Activated CD8-positive, alpha-beta T cell treated with anti-CD3 and anti-CD28 coated beads for 36 hours (primary cell): ENCODE measurements around the gene AHNAK2. TPM values are rescaled to one million over a fixed set of nuclear protein-coding genes. Genes with fewer than 3 reads are reported as not detected.
A peak's percentile ranks its signal among the peaks of the same experiment; 100 is the strongest.

ENCODE experiments used
- ATAC-seq: fragments of 200-7000 bp; cut with Tn5 transposase; one replicate; pipeline ENCODE4 v1.10.0; 2021; ENCODE audit warnings: mild to moderate bottlenecking, moderate library complexity
- CTCF ChIA-PET: fragments of 350-600 bp; sonication (Branson Sonifier 250); formaldehyde crosslinking; loops from one replicate; lab custom pipeline; 2021; ENCODE audit warnings: antibody characterized with exemption; lab: Charles Lee
- POLR2A ChIA-PET: fragments of 350-600 bp; sonication (Branson Sonifier 250); formaldehyde crosslinking; loops from one replicate; lab custom pipeline; 2021; ENCODE audit warnings: antibody characterized with exemption; lab: Charles Lee
- DNase-seq: peaks from one replicate; pipeline ENCODE4 v3.0.0-alpha.2; 2020
- H3K27ac Mint-ChIP-seq: one replicate; pipeline ENCODE4 v1.8.0; 2021; ENCODE audit warnings: mild to moderate bottlenecking, mixed read lengths
- H3K27me3 Mint-ChIP-seq: one replicate; pipeline ENCODE4 v1.8.0; 2021; ENCODE audit warnings: mixed read lengths
- H3K36me3 Mint-ChIP-seq: one replicate; pipeline ENCODE4 v1.8.0; 2021; ENCODE audit warnings: low read depth, mixed read lengths
- H3K4me1 Mint-ChIP-seq: one replicate; pipeline ENCODE4 v1.8.0; 2021; ENCODE audit warnings: low read depth, mixed read lengths
- H3K4me3 Mint-ChIP-seq: one replicate; pipeline ENCODE4 v1.8.0; 2021; ENCODE audit warnings: mild to moderate bottlenecking, moderate library complexity, mixed read lengths
- H3K9me3 Mint-ChIP-seq: one replicate; pipeline ENCODE4 v1.8.0; 2021; ENCODE audit warnings: mixed read lengths
- intact Hi-C: fragments of 100-400 bp; cut with micrococcal nuclease; formaldehyde crosslinking; loops from one replicate; pipeline ENCODE4 v1.10.0; 2022
- total RNA-seq, 2 experiments: library from RNA; stranded (reverse); gene quantifications; one replicate each; pipeline ENCODE4 v1.2.3, GENCODE V29; 2021
- TF ChIP-seq, protein P1 (sequence below): fragments of 200-600 bp; IDR thresholded peaks from one replicate; pipeline ENCODE4 v1.8.0; 2022; ENCODE audit warnings: antibody characterized with exemption, mild to moderate bottlenecking

AHNAK2 gene
- total RNA-seq, 2 experiments from 2014 or later: 0.02 TPM; not detected in 1

DNA sequence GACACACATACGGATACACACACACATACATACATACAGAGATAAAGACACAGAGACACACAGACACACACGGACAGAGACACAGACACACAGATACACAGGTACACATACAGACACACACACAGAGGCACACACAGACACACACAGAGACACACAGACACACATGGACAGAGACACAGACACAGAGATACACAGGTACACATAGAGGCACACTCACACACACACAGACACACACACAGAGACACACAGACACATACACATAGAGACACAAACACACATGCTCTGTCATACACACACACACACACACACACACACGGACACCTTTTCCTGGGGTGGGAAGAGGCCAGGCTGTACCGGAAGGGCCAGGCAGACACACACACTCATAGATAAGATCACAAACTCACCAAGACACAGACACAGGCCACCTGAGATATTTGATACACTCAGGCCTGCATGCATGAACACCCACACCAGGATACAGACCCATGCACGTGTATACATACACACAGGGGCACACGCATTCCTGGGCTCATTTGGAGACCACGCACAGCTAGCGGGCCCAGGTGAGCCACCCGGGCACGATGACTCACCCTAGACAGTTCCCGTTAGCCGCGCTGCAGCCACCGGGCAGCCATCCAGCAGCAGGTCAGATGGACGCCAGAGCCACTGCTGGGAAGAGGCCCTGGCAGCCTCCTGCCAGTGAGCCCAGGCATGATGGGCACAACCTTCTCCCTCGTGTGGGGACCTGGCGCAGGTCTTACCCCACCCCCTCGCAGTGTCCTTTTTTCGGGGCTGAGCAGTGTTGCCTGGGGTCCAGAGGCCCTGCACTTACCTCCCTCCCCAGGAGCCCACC, 1.8 kb upstream of the AHNAK2 start:
- Mint-ChIP-seq H3K36me3 (no peaks in the 10 kb centered on the region), H3K4me1 (peaks cover 13% of the 10 kb centered on the region), H3K27ac (no peak overlapping the region), H3K9me3 (no peaks in the 10 kb centered on the region), H3K27me3 (peaks cover 26% of the 10 kb centered on the region), H3K4me3 (no peak overlapping the region)
- TF ChIP-seq, protein P1, sequence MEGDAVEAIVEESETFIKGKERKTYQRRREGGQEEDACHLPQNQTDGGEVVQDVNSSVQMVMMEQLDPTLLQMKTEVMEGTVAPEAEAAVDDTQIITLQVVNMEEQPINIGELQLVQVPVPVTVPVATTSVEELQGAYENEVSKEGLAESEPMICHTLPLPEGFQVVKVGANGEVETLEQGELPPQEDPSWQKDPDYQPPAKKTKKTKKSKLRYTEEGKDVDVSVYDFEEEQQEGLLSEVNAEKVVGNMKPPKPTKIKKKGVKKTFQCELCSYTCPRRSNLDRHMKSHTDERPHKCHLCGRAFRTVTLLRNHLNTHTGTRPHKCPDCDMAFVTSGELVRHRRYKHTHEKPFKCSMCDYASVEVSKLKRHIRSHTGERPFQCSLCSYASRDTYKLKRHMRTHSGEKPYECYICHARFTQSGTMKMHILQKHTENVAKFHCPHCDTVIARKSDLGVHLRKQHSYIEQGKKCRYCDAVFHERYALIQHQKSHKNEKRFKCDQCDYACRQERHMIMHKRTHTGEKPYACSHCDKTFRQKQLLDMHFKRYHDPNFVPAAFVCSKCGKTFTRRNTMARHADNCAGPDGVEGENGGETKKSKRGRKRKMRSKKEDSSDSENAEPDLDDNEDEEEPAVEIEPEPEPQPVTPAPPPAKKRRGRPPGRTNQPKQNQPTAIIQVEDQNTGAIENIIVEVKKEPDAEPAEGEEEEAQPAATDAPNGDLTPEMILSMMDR: no peak
- DNase-seq (no peak), ATAC-seq (no peak)
- ChIA-PET CTCF (interaction anchor here (1.6 kb wide), 1 partner anchor 66 kb away, joined by 8 read pairs; no protein-coding TSS in a partner anchor), POLR2A (interaction anchor here (0.6 kb wide), 2 partner anchors 39 to 66 kb away, joined by 4 read pairs; no protein-coding TSS in a partner anchor)
- intact Hi-C loops: no loop called here

- ChIA-PET POLR2A (interaction anchor here (0.6 to 0.8 kb wide), 4 partner anchors 40 to 67 kb away, joined by 3 to 4 read pairs (median 4); partner anchors contain the start of gene CDCA4), CTCF (interaction anchor here (1.6 kb wide), 1 partner anchor 67 kb away, joined by 8 read pairs; no protein-coding TSS in a partner anchor)
- Mint-ChIP-seq H3K27ac (no peak overlapping the region), H3K36me3 (no peaks in the 10 kb centered on the region), H3K4me3 (peak overlapping the region; percentile 14), H3K27me3 (peaks cover 26% of the 10 kb centered on the region), H3K9me3 (no peaks in the 10 kb centered on the region), H3K4me1 (peaks cover 11% of the 10 kb centered on the region)
- no peak for ATAC-seq
- no peak for DNase-seq
- TF ChIP-seq, protein P1: no peak
- intact Hi-C loops: no loop called here
Observed at GRCh38 chr14:104978746-104979691, 845 bp upstream of the AHNAK2 start.

DNA sequence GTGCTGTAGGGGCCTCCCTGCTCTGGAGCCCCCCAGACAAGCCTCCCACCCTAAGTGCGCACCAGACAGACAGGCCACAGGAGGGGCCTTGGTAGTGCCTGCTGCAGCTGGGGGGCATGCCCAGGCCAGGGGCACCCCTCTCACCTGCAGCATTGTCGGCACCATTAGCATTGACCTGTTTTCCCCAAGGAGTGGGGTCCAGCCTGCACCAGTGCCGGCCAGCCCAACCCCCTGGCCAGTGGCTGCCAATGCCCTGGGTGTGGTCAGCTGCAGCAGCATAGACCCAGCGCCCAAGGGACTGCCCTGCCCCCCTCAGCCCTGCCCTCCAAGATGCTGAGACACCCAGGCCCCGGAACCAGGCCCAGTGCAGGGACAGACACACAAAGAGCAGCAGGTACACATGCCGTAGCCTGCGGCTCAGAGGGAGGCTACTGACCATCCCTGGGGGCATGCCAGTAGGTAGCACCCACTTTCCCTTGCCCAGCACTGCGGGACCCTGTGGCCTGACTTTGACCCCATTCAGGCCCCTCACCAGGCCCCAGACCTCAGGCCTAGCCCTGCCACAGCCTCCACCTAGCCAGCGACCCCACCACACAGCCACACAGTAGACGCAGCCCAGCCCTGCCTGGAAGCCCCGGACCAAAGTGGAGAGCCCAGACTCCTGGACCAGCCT, 1.0 kb downstream of the AHNAK2 start:
- Mint-ChIP-seq H3K4me3 (peak overlapping the region; percentile 67), H3K36me3 (no peaks in the 10 kb centered on the region), H3K27me3 (peaks cover 26% of the 10 kb centered on the region), H3K9me3 (no peaks in the 10 kb centered on the region), H3K27ac (no peak overlapping the region), H3K4me1 (peaks cover 11% of the 10 kb centered on the region)
- DNase-seq: no peak
- ChIA-PET CTCF (interaction anchor here (0.9 to 4.7 kb wide), 5 partner anchors 7 to 113 kb away, joined by 3 to 87 read pairs (median 5); partner anchors contain the start of gene CLBA1), POLR2A (interaction anchor here (0.6 kb wide), 1 partner anchor 69 kb away, joined by 3 read pairs; no protein-coding TSS in a partner anchor)
- intact Hi-C loops: no loop called here
- TF ChIP-seq, protein P1: no peak
- ATAC-seq: no peak

DNA sequence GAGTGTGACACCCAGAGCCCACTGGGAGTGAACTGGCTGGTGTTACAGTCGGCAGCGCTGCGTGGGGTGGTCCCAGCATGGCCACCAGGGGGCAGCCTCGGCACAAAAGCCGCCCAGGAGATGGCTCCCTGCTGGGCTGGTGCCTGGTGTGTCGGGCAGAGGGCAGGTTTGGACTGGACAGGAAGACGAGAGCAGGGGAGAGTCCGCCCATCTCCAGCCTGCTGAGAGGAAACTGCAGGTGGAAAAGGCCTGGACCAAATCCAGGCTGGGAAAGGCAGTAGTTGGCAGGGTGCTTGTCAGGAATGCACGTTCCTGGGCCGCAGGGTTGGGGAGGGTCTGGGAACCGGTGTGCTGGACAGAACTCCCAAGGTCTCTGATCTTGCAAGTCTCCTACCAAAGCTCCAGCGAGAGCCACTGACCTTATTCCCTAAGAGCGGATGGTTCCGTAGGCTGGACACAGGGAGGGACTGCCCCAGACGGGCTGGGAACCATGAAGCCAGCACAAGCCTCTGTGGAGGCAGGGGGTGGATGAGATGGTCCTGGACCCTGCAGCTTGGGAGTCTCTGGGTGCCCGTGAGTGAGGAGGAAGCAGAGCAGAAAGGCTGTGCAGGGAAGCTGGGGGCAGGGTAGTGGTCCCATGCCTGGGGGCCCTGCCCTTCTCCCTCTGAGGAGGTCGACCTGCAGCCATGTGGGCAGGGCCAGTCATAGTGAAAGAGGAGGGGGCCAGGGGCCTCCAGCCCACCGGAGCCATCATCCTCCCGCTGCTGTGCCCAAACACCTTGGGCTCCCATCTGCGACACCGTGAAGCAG, 1.8 kb downstream of the AHNAK2 start:
- no peaks in the 10 kb centered on the region for H3K9me3 Mint-ChIP-seq
- peaks cover 11% of the 10 kb centered on the region for H3K4me1 Mint-ChIP-seq
- peak; percentile 87 for DNase-seq
- POLR2A ChIA-PET: interaction anchor here (0.6 to 1.3 kb wide), 3 partner anchors 70 to 72 kb away, joined by 3 read pairs; no protein-coding TSS in a partner anchor
- H3K36me3 Mint-ChIP-seq: no peaks in the 10 kb centered on the region
- CTCF ChIA-PET: interaction anchor here (0.8 to 4.7 kb wide), 19 partner anchors 8 to 375 kb away, joined by 3 to 87 read pairs (median 4); partner anchors contain the start of genes CDCA4 and CLBA1
- TF ChIP-seq, protein P1: peak; percentile 98
- no peak overlapping the region for H3K4me3 Mint-ChIP-seq
- ATAC-seq: peak; percentile 85
- intact Hi-C loops: loop anchor here (1.0 kb wide), 1 partner anchor 69 kb away; no protein-coding TSS in a partner anchor
- H3K27ac Mint-ChIP-seq: no peak overlapping the region
- peaks cover 26% of the 10 kb centered on the region for H3K27me3 Mint-ChIP-seq
